HFF-Myc (cell line): ENCODE measurements around the gene IER5.

Source experiments
- DNase-seq: peaks from one replicate; pipeline ENCODE4 v3.0.0-alpha.2; 2011; ENCODE audit warnings: low read depth; ENCODE audit errors: extremely low read depth
- H3K4me3 ChIP-seq: replicated peaks from 2 replicates; pipeline ENCODE4 v1.5.1; 2011; ENCODE audit warnings: low read depth, mild to moderate bottlenecking, control low read depth, low read length
- TF ChIP-seq, protein P1 (sequence below): IDR thresholded peaks from 2 replicates; pipeline ENCODE4 v1.5.1; 2012; ENCODE audit warnings: mild to moderate bottlenecking, low read depth, low read length, control low read depth; ENCODE audit errors: missing control alignments

Gene IER5

DNA sequence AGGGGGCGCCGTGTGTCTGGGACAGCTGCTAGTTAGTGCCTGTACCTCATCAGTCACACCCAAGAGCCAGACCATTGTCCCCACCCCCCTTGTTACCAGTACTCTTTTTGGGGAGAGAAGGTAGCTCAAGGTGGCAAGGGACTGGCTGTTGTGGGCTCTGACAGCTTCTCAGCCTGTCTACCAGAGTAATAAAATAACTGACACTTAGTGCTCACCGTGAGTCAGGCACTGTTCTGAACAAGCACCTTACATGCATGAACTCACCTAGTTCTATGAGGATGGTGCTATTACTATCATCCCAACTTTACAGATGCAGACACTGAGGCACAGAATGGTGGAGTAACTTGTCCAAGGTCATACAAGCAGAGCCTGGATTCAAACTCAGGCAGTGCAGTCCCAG, 34.7 kb downstream of the IER5 start:
- no peak for DNase-seq
- no peak overlapping the region for H3K4me3 ChIP-seq
- TF ChIP-seq, protein P1, sequence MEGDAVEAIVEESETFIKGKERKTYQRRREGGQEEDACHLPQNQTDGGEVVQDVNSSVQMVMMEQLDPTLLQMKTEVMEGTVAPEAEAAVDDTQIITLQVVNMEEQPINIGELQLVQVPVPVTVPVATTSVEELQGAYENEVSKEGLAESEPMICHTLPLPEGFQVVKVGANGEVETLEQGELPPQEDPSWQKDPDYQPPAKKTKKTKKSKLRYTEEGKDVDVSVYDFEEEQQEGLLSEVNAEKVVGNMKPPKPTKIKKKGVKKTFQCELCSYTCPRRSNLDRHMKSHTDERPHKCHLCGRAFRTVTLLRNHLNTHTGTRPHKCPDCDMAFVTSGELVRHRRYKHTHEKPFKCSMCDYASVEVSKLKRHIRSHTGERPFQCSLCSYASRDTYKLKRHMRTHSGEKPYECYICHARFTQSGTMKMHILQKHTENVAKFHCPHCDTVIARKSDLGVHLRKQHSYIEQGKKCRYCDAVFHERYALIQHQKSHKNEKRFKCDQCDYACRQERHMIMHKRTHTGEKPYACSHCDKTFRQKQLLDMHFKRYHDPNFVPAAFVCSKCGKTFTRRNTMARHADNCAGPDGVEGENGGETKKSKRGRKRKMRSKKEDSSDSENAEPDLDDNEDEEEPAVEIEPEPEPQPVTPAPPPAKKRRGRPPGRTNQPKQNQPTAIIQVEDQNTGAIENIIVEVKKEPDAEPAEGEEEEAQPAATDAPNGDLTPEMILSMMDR: no peak

DNA sequence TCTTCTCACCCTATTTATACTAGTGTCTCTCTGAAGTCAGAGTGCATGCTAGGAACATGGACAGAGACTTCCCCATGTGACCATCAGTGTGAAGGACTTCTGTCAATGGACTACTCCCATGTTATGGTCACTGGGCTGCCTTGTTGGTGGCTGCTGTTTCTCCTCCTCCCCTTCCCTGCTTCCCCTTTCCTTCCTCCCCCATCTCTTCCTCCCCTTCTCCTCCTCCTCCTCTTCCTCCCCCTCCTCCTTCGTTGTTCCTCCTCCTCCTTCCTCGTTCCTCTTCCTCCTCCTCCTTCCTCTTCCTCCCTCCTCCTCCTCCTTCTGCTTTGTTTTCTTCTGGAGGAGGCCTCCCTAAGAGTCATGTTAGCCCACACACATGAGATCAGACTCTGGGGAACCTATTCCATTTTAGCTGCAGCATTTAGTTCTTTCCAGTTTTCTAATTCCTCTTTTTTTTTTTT, 35.8 kb downstream of the IER5 start:
- no peak overlapping the region for H3K4me3 ChIP-seq
- no peak for DNase-seq
- TF ChIP-seq, protein P1: no peak

DNA sequence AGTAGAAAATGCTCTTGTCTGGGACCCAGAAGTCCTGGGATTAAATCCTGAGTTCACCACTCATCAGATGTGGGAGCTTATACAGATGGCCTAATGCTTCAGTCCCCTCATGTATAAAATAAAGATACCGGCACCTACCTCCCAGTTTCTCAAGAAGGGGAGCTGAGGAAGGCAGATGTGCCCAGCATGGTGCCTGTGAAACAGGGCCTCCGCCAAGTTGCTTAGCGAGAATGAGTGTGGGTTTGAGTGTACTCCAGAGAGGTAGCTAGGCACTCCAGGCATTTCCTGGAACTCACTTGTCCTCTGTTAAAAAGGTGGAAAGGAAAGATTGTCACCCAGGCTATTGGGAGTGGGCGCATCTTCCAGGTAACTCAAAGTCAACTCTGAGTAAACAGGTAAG, 37.8 kb downstream of the IER5 start:
- H3K4me3 ChIP-seq: no peak overlapping the region
- no peak for DNase-seq
- TF ChIP-seq, protein P1: no peak

DNA sequence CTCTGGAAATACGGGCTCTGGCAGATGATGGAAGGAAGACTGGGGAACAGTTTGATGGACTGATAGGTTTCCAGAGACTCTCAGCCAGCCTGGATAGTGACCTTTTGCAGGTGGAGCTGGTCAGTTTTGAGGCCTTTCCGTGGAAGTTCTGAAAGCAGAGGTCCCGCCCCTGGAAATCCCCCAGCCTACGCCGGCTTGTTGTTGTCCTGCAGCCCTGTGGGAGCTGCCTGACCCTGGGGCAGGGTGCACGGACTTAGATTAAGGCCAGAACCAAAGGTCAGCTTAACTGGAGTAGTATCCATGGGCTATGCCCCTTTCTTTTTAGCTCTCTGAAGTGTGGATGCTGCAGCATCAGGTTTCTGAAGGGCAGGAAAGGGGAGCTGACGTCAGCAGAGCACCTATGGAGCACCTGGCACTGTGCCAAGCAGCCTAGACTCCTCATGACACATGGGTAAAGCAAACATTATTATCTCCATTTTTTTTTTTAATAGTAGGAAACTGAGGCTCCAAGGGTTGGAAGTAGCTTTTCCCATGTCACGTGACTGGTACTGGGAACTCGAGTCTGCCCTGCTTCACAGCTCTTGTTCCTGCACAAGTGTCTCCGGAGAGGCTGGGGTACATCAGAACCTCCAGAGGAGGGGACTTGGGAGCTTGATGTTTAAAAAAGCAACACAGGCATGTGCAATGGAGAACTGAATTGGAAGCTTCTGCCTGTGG, 38.5 kb downstream of the IER5 start:
- DNase-seq: no peak
- no peak overlapping the region for H3K4me3 ChIP-seq
- TF ChIP-seq, protein P1: no peak

DNA sequence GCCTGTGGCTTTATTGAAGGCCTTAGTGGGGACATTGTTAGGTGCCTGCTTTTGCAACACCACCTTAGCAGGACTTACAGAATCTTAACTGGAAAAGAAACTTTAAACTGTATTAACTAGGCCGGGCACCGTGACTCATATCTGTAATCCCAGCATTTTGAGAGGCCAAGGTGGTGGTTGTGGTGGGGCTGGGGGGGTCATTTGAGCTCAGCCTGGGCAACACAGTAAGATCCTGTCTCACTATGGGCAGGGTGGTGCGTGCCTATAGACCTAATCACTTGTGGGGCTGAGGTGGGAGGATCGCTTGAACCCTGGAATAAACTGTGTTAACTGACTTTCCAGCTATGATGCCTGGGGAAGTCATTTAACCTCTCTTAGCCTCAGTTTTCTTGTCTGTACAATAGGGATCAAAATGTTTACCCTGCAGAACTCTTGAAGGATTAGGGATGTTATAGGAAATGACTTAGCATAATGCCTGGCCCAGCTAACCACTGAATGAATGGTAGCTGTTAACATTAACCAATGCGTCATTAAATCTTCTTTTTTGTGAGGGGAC, 39.5 kb downstream of the IER5 start:
- no peak for DNase-seq
- TF ChIP-seq, protein P1: no peak
- no peak overlapping the region for H3K4me3 ChIP-seq

DNA sequence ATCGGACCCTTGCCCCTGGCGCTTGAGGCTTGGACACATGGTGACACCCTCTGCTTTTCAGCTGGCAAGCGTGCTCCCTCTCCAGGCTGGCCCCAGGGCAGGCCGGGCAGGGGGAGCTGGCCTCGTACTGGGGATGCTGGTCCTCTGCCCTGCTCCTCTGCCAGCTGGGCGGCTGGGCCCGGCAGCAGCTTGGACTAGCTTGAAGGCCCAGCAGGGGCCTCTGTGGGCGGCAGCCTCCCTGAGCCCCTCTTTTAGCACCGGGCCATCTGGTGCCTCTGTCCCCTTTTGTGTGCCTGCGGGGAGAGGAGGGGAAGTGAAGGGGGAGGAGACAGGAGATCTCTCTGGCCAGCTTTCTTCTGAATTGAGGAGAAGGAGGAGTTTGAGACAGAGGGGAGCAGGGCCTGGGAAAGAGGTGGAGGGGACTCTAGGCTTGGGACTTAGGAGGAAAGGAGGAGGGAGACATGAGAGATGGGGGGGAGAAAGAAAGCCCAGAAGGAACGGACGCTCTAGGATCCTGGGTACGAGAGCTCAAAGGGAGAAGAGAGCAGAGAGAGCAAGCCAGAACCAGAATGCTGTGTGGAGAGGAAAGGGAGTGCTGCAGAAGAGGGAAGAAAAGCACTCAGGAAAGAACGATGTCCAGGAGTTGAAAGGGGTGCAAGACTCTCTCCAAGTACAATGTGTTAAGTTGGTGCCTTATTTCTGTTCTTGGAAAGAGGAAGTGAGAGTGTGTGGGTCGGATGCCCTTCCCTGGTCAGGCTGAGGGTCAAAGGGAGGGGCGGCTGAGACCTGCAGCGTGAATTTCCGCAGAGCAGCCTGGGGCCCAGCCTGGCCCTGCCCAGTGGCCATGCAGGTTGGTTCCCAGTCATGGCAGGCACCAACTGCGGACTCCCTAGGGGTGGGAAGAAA, 40.3 kb downstream of the IER5 start:
- H3K4me3 ChIP-seq: no peak overlapping the region
- no peak for DNase-seq
- TF ChIP-seq, protein P1: no peak
